ENCODE measurements around the gene MEGF9. TPM values are rescaled to one million over a fixed set of nuclear protein-coding genes. Genes with fewer than 3 reads are reported as not detected.

The MEGF9 gene
- total RNA-seq, 3 donors from 2014 or later (not counting 1 experiment from before 2014, with no cell fraction given), result 17.5 to 25.9 (median 22.3) TPM

DNA sequence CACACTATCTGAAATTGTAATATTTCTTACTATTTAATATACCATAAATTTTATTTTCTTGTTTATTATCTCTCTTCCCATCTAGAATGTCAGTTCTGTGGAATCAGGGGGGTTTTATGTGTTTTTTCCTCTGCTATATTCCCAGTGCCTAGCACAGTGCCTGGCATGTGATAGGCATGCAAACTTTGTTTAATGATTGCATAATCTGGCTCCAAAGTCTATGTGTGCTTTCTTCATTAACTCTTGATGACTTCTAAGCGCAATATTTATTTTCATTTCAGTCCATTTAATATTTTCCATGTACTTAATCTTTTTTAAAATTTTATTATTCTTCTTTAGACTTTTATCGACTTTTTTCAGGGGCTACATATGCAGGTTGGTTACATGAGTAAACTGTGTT, 73.9 kb downstream of the MEGF9 start:
- H3K27me3 Mint-ChIP-seq (ENCODE audit: low read depth in 2 of 2), result no peaks in the 10 kb centered on the region
- no peak overlapping the region for H3K4me3 Mint-ChIP-seq
- Histone ChIP-seq H3K36me3 (ENCODE audit: control insufficient read depth, insufficient read depth, low read length) (no peaks in the 10 kb centered on the region), H3K4me3 (ENCODE audit: low read length) (no peak overlapping the region), H3K4me1 (ENCODE audit: control insufficient read depth, insufficient read depth, low read length) (no peaks in the 10 kb centered on the region), H3K27ac (ENCODE audit: low read length) (no peak overlapping the region), H3K9me3 (ENCODE audit: control insufficient read depth, insufficient read depth, low read length) (no peaks in the 10 kb centered on the region), H3K27me3 (ENCODE audit: control insufficient read depth, insufficient read depth, low read length) (no peaks in the 10 kb centered on the region)
- TF ChIP-seq, protein P1, sequence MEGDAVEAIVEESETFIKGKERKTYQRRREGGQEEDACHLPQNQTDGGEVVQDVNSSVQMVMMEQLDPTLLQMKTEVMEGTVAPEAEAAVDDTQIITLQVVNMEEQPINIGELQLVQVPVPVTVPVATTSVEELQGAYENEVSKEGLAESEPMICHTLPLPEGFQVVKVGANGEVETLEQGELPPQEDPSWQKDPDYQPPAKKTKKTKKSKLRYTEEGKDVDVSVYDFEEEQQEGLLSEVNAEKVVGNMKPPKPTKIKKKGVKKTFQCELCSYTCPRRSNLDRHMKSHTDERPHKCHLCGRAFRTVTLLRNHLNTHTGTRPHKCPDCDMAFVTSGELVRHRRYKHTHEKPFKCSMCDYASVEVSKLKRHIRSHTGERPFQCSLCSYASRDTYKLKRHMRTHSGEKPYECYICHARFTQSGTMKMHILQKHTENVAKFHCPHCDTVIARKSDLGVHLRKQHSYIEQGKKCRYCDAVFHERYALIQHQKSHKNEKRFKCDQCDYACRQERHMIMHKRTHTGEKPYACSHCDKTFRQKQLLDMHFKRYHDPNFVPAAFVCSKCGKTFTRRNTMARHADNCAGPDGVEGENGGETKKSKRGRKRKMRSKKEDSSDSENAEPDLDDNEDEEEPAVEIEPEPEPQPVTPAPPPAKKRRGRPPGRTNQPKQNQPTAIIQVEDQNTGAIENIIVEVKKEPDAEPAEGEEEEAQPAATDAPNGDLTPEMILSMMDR (IDR thresholded peaks at IDR 0.05), result no peak
- no peak for DNase-seq
- H3K36me3 Mint-ChIP-seq, result peaks cover 9% of the 10 kb centered on the region
- WGBS (ENCODE audit: insufficient coverage), result 100% methylated on average over 1 of the region's 2 CpGs
- no peak for ATAC-seq
- peaks cover 2 to 3% of the 10 kb centered on the region in 2 donors for H3K9me3 Mint-ChIP-seq
- intact Hi-C loops (cut with micrococcal nuclease), result no loop called here
- H3K4me1 Mint-ChIP-seq, result peaks cover 12 to 15% of the 10 kb centered on the region in 2 donors
- H3K27ac Mint-ChIP-seq, result no peak overlapping the region

DNA sequence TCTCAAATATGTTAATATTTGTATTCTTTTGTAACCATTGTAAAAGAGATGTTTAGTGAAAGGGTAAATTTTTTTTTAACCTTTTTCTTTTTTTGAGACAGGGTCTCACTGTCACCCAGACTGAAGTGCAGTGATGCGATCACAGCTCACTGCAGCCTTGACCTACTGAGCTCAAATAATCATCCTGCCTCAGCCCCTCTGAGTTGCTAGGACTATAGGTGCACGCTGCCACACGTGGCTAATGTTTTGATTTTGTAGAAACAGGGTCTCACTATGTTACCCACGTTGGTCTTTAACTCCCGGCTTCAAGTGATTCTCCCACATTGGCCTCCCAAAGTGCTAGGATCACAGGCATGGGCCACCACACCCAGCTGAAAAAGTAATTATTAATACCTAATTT, 76.4 kb downstream of the MEGF9 start:
- ATAC-seq, result no peak
- 92% methylated on average over 5 of the region's 5 CpGs for WGBS (ENCODE audit: insufficient coverage)
- no peak for DNase-seq

DNA sequence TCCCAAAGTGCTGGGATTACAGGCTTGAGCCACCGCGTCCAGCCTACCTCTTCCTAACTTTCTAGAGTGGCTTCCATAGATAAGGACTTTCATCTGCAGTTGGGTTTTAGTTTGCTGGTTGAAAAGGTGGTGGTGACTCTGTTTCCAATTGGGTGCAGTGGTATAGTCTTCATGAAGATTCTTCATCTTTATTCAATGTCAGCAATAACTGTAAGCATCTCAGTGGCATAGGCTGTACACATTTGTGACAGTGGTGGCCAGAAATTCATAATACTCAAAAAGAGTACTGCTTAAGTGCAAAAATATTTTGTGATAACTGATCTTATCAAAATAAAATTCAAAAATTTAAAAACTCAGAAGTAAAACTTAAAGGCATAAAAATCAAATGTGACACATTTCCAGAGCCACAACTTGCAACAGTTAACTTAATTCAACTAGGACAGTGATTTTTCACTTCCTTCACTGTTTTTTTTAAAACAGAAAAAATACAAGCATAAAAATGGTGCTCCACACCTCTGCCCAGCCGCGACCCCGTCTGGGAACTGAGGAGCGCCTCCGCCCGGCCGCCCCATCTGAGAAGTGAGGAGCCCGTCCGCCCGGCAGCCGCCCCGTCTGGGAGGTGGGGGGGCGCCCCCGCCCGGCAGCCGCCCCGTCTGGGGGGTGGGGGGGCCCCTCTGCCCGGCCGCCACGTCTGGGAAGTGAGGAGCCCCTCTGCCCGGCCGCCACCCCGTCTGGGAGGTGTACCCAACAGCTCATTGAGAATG, 77.9 kb downstream of the MEGF9 start:
- no peaks in the 10 kb centered on the region for H3K27me3 Mint-ChIP-seq (ENCODE audit: low read depth in 2 of 2)
- peaks cover 0 to 5% of the 10 kb centered on the region in 2 donors for H3K4me1 Mint-ChIP-seq
- Histone ChIP-seq H3K27ac (ENCODE audit: low read length) (no peak overlapping the region), H3K9me3 (ENCODE audit: control insufficient read depth, insufficient read depth, low read length) (no peaks in the 10 kb centered on the region), H3K36me3 (ENCODE audit: control insufficient read depth, insufficient read depth, low read length) (no peaks in the 10 kb centered on the region), H3K27me3 (ENCODE audit: control insufficient read depth, insufficient read depth, low read length) (no peaks in the 10 kb centered on the region), H3K4me1 (ENCODE audit: control insufficient read depth, insufficient read depth, low read length) (no peaks in the 10 kb centered on the region), H3K4me3 (ENCODE audit: low read length) (no peak overlapping the region)
- H3K4me3 Mint-ChIP-seq, result no peak overlapping the region
- 97% methylated on average over 20 of the region's 25 CpGs for WGBS (ENCODE audit: insufficient coverage)
- peaks cover 4 to 5% of the 10 kb centered on the region in 2 donors for H3K9me3 Mint-ChIP-seq
- TF ChIP-seq, protein P1 (IDR thresholded peaks at IDR 0.05), result no peak
- no peak overlapping the region for H3K27ac Mint-ChIP-seq
- intact Hi-C loops (cut with micrococcal nuclease), result no loop called here
- ATAC-seq, result no peak
- no peak for DNase-seq
- H3K36me3 Mint-ChIP-seq, result peaks cover 16% of the 10 kb centered on the region

More for the DNA sequence above, 76.4 kb downstream of the MEGF9 start:
- Histone ChIP-seq H3K4me1 (ENCODE audit: control insufficient read depth, insufficient read depth, low read length) (no peaks in the 10 kb centered on the region), H3K9me3 (ENCODE audit: control insufficient read depth, insufficient read depth, low read length) (no peaks in the 10 kb centered on the region), H3K36me3 (ENCODE audit: control insufficient read depth, insufficient read depth, low read length) (no peaks in the 10 kb centered on the region), H3K27ac (ENCODE audit: low read length) (no peak overlapping the region), H3K27me3 (ENCODE audit: control insufficient read depth, insufficient read depth, low read length) (no peaks in the 10 kb centered on the region), H3K4me3 (ENCODE audit: low read length) (no peak overlapping the region)
- intact Hi-C loops (cut with micrococcal nuclease), result no loop called here
- Mint-ChIP-seq H3K27me3 (ENCODE audit: low read depth in 2 of 2) (no peaks in the 10 kb centered on the region), H3K9me3 (peaks cover 4 to 5% of the 10 kb centered on the region in 2 donors), H3K36me3 (peaks cover 16% of the 10 kb centered on the region), H3K27ac (no peak overlapping the region), H3K4me1 (peaks cover 7 to 9% of the 10 kb centered on the region in 2 donors), H3K4me3 (no peak overlapping the region)
- TF ChIP-seq, protein P1 (IDR thresholded peaks at IDR 0.05), result no peak

Measured in natural killer cell (primary cell).